ENCODE measurements around the gene ATP2B2.

The ATP2B2 gene

DNA sequence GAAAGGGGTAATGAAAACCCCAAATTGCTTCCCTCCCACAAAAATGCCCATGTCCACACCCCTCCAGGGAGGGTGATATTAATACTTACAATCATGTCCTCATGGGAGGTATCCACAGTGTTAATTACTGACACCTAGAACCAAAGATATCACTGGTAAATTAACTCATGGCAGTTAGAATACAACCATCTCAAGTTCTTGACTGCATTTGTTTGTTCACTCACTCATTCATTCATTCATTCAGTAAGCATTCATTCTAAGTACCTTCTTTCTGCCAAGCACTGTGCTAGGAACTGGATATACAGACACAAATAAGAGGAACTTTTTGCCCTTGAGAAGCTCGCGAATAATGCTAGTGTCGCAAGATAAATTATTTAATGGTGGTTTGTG is 187.4 kb downstream of the ATP2B2 start:
- Histone ChIP-seq H3K9ac (ENCODE audit: low read length) (no peak overlapping the region), H3K79me2 (ENCODE audit: low read length) (peaks cover 40% of the 10 kb centered on the region), H3K4me1 (ENCODE audit: low read length) (peaks cover 9% of the 10 kb centered on the region)

DNA sequence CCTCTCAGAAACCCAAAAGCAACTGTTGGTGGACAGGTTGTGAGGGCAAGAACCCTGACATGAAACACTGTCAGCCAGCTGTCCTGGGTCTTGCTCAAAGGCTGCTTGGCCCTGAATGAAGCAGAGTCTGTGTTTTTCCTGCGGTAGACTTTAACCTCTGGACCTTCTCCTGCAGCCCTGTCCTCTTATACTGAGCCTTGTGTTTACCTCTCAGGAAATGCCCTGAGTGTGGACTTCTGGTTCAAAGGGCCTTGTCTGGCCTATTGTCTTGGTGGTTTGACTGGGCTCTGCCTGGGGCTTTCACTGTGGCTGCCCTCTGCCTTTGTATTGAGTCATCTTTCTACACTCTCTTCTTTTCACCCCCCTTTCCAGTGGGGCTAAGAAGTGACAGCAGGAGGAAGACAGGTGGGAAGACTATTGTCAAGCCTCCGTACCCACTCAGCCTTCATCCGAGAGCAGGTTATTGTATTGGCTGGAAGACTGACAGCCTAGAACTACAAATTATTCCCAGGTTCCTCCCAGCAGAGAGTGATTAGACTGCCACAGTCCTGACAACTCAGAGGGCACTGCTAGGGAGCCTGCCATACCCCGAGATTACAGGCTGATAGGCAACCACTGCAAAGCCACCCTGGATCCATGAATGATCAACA is 187.9 kb downstream of the ATP2B2 start:
- Histone ChIP-seq H3K9me3 (ENCODE audit: insufficient read depth, low read length) (no peaks in the 10 kb centered on the region), H3K36me3 (replicated peaks; ENCODE audit: low read depth, low read length) (peaks cover 53% of the 10 kb centered on the region), H3K27me3 (ENCODE audit: low read depth, low read length) (no peaks in the 10 kb centered on the region), H3K27ac (ENCODE audit: low read length) (no peak overlapping the region), H3K79me2 (ENCODE audit: low read length) (peaks cover 40% of the 10 kb centered on the region), H2AFZ (ENCODE audit: low read depth, low read length) (no peak overlapping the region), H4K20me1 (ENCODE audit: insufficient read depth, low read length) (peaks cover 14% of the 10 kb centered on the region; the same call in 1 of the 2 replicates), H3K9ac (ENCODE audit: low read length) (no peak overlapping the region), H3K4me1 (ENCODE audit: low read length) (peaks cover 9% of the 10 kb centered on the region), H3K4me3 (ENCODE audit: low read length) (no peak overlapping the region), H3K4me2 (ENCODE audit: low read length) (no peak overlapping the region)
- TF ChIP-seq, protein P1, sequence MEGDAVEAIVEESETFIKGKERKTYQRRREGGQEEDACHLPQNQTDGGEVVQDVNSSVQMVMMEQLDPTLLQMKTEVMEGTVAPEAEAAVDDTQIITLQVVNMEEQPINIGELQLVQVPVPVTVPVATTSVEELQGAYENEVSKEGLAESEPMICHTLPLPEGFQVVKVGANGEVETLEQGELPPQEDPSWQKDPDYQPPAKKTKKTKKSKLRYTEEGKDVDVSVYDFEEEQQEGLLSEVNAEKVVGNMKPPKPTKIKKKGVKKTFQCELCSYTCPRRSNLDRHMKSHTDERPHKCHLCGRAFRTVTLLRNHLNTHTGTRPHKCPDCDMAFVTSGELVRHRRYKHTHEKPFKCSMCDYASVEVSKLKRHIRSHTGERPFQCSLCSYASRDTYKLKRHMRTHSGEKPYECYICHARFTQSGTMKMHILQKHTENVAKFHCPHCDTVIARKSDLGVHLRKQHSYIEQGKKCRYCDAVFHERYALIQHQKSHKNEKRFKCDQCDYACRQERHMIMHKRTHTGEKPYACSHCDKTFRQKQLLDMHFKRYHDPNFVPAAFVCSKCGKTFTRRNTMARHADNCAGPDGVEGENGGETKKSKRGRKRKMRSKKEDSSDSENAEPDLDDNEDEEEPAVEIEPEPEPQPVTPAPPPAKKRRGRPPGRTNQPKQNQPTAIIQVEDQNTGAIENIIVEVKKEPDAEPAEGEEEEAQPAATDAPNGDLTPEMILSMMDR (IDR thresholded peaks at IDR 0.05; ENCODE audit: low read depth, low read length): no peak
- no peak for TF ChIP-seq EZH2phosphoT487 (IDR thresholded peaks at IDR 0.05; ENCODE audit: low read depth)

More for the DNA sequence above, 187.4 kb downstream of the ATP2B2 start:
- Histone ChIP-seq H3K4me3 (ENCODE audit: low read length) (no peak overlapping the region), H3K4me2 (ENCODE audit: low read length) (no peak overlapping the region), H3K36me3 (replicated peaks; ENCODE audit: low read depth, low read length) (peaks cover 50% of the 10 kb centered on the region), H3K27me3 (ENCODE audit: low read depth, low read length) (no peaks in the 10 kb centered on the region), H3K27ac (ENCODE audit: low read length) (no peak overlapping the region), H2AFZ (ENCODE audit: low read depth, low read length) (no peak overlapping the region), H4K20me1 (ENCODE audit: insufficient read depth, low read length) (peaks cover 14% of the 10 kb centered on the region; the same call in 1 of the 2 replicates), H3K9me3 (ENCODE audit: insufficient read depth, low read length) (no peaks in the 10 kb centered on the region)
- TF ChIP-seq, protein P1 (IDR thresholded peaks at IDR 0.05; ENCODE audit: low read depth, low read length): no peak

DNA sequence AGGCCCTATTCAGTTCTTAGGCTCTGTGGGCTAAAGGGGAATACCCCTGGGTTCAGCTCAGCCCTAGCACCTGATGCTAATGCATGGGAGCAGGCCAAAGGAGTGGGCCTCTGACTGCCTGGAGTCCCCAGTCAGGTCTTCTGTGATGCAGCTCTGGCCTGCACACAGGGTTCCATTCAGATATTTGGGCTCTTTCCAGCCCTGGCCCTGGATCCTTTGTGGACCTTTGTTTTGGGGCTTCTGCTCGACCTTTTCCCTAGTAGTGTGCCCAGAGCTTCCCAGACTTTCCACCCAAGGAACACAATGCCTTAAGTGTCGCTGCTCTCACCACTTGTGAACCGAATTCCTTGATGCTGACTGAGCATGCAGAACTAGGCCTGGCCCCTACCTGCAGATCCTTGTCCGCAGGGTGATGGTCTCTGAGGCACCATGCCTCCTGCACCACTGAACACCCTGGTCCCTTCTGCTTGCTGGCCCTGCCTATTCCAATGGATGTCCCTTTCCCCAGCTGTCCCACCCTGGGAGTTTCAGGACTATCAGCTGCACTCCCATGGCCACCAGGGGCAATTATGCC is 189.5 kb downstream of the ATP2B2 start:
- Histone ChIP-seq H3K9ac (ENCODE audit: low read length) (no peak overlapping the region), H3K27ac (ENCODE audit: low read length) (no peak overlapping the region), H3K36me3 (replicated peaks; ENCODE audit: low read depth, low read length) (peaks cover 68% of the 10 kb centered on the region), H3K79me2 (ENCODE audit: low read length) (peaks cover 39% of the 10 kb centered on the region), H3K4me1 (ENCODE audit: low read length) (peaks cover 12% of the 10 kb centered on the region), H3K27me3 (ENCODE audit: low read depth, low read length) (no peaks in the 10 kb centered on the region), H3K9me3 (ENCODE audit: insufficient read depth, low read length) (no peaks in the 10 kb centered on the region), H2AFZ (ENCODE audit: low read depth, low read length) (no peak overlapping the region), H3K4me2 (ENCODE audit: low read length) (no peak overlapping the region), H3K4me3 (ENCODE audit: low read length) (no peak overlapping the region), H4K20me1 (ENCODE audit: insufficient read depth, low read length) (peaks cover 17% of the 10 kb centered on the region)
- TF ChIP-seq EZH2phosphoT487 (IDR thresholded peaks at IDR 0.05; ENCODE audit: low read depth): no peak
- TF ChIP-seq, protein P1 (IDR thresholded peaks at IDR 0.05; ENCODE audit: low read depth, low read length): no peak

DNA sequence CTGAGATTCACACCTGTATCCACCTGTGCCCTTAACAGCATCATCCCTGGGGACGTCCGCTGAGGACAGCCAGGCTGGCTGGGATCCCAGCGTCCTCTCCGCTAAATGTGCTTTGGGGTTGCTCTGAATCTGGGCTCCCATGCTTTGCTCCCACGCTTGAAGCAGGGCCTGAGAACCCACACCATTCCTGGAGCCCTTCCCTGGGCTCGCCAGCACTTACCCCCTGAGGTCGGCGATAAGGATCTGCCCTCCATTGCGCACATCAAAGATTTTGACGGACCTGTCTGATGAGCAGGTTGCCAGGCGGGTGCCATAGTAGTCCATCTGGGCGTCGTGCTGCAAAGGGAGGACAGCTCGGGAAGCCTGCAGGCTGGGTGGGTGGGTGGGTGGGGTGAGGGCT is 190.3 kb downstream of the ATP2B2 start:
- Histone ChIP-seq H3K36me3 (replicated peaks; ENCODE audit: low read depth, low read length) (peaks cover 71% of the 10 kb centered on the region), H3K9ac (ENCODE audit: low read length) (no peak overlapping the region), H3K4me2 (ENCODE audit: low read length) (no peak overlapping the region), H2AFZ (ENCODE audit: low read depth, low read length) (no peak overlapping the region), H3K4me3 (ENCODE audit: low read length) (no peak overlapping the region), H3K9me3 (ENCODE audit: insufficient read depth, low read length) (no peaks in the 10 kb centered on the region), H4K20me1 (ENCODE audit: insufficient read depth, low read length) (peaks cover 19% of the 10 kb centered on the region), H3K27me3 (ENCODE audit: low read depth, low read length) (no peaks in the 10 kb centered on the region), H3K27ac (ENCODE audit: low read length) (no peak overlapping the region), H3K79me2 (ENCODE audit: low read length) (peaks cover 32% of the 10 kb centered on the region), H3K4me1 (ENCODE audit: low read length) (peaks cover 19% of the 10 kb centered on the region)
- TF ChIP-seq, protein P1 (IDR thresholded peaks at IDR 0.05; ENCODE audit: low read depth, low read length): no peak
- no peak for TF ChIP-seq EZH2phosphoT487 (IDR thresholded peaks at IDR 0.05; ENCODE audit: low read depth)
